HG02938 (cell line): ENCODE data around the gene BAIAP2.
"Not testable (repeated sequence)": the region's sequence is repeated elsewhere in the genome, so short reads cannot be mapped to it uniquely, and the experiment has no call there.

ENCODE experiments used
- ATAC-seq: cut with Tn5 transposase; IDR thresholded peaks from one replicate; pipeline ENCODE4 v1.9.1; 2021; ENCODE audit warnings: mild to moderate bottlenecking, moderate library complexity; ENCODE audit not compliant: unreplicated experiment

Gene BAIAP2

DNA sequence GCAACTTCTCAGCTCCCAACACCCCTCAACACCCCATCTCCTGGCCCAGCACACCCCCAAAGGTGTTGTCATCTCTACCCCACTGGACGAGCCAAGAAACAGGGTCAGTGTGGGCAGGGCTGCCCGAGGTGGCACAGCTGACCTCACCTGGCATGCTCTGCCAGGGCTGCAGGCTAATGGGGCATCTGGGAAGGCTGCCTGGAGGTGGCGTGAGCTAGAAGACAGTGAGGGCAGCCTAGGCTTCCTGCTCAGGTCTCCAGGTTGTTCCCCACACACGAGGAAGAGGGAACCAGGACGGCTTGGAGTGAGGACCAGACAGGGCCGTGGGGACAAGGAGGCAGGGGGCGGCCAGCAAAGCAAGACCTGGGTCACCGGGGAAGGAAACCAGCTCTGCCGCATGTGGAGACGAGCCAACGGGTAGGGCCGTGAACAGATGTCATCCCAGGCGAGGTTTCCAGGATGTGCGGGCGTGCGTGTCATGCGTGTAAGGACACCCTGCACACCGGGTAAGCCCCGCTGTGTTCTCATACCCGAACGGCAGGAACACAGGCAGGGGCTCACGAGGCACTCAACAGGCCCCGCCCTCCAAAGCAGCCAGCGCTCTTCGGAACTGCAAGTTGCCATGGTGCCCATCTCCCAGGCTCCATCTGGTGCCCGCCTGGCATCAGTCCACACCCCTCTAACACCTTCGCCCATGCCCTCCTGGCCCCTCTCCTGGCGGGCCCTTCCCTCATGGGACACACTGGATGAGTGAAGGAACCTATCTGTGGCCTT lies 100.7 kb downstream of the BAIAP2 start:
- no peak for ATAC-seq

- ATAC-seq: no peak
Measured at GRCh38 chr17:81136366-81136765, 101.4 kb downstream of the BAIAP2 start.

GRCh38 chr17:81137248-81137647 lies 102.3 kb downstream of the BAIAP2 start:
- no peak for ATAC-seq

DNA sequence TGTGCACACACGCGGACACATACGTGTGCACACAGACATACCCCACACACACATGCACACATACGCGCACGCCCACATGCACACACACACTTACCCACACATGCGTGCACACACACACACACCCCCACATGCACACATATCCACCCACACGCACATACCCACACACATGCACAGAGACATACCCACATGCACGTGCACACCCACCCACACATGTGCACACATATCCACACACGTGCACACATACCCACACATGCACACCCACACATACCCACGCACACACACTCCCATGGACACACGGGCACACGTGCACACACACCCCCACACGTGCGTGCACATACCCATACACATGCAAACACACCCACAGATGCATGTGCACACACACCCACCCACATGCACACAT lies 103.1 kb downstream of the BAIAP2 start:
- no peak for ATAC-seq

DNA sequence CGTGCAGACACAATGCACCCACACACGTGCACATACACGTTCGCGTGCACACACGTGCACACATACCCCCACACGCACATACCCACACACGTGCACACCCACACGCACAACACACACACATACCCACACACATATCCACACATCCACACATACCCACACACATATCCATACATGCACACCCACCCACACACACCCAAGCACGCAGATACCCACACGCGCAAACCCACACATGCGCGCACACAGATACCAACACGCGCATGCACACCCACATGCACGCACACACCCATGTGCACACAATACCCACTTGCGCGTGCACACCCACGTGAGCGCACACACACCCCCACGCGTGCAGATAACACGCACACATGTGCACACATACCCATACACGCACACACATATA lies 103.5 kb downstream of the BAIAP2 start:
- no peak for ATAC-seq

DNA sequence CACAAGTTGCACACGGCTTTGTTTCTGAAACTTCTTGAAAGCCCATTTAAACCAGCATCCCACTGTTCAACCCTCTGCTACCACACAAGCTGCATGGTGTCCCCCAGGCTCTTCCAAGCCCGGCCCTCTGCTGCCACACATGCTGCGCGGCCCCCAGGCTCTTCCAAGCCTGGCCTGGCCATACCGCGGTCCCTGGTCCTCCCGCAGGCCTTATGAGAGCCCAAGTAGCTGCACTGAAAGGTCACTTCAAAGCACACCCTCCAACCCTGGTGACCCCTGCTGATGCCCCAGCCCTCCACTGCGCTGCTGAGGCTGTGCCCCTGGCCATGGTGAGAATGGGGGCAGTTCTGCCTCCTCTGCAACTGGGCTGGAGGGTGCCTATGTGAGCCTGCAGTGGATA lies 104.5 kb downstream of the BAIAP2 start:
- ATAC-seq: no peak

DNA sequence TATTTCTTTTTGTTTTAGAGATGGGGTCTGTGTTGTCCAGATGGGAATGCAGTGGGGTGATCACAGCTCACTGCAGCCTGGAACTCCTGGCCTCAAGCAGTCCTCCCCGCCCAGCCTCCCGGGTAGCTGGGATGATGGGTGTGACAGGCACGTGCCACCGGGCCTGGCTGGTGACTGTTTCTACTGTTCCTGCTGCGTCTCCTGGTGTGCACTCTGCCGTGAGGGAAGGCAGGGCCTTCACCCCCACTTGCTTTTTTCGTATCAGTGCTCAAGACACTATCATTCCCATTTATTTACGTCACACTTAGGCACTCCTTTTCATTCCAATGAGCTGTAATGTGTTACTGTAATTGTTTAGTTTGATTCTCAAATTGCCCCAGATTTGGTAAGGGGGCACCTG lies 105.1 kb downstream of the BAIAP2 start:
- ATAC-seq: no peak

DNA sequence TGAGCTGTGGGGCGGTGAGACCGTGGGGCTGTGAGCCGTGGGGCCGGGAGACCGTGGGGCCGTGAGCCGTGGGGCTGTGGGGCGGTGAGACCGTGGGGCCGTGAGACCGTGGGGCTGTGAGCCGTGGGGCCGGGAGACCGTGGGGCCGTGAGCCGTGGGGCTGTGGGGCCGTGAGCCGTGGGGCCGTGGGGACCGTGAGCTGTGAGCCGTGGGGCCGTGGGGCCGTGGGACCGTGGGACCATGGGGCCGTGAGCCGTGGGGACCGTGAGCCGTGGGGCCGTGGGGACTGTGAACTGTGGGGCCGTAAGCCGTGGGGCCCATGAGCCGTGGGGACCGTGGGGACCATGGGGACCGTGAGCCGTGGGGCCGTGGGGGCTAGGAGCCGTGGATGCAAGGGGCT lies 105.7 kb downstream of the BAIAP2 start:
- no peak for ATAC-seq

GRCh38 chr17:81142301-81143199 lies 107.6 kb downstream of the BAIAP2 start:
- no peak for ATAC-seq

- no peak for ATAC-seq
Measured at GRCh38 chr17:81143200-81143527, 108.2 kb downstream of the BAIAP2 start.

DNA sequence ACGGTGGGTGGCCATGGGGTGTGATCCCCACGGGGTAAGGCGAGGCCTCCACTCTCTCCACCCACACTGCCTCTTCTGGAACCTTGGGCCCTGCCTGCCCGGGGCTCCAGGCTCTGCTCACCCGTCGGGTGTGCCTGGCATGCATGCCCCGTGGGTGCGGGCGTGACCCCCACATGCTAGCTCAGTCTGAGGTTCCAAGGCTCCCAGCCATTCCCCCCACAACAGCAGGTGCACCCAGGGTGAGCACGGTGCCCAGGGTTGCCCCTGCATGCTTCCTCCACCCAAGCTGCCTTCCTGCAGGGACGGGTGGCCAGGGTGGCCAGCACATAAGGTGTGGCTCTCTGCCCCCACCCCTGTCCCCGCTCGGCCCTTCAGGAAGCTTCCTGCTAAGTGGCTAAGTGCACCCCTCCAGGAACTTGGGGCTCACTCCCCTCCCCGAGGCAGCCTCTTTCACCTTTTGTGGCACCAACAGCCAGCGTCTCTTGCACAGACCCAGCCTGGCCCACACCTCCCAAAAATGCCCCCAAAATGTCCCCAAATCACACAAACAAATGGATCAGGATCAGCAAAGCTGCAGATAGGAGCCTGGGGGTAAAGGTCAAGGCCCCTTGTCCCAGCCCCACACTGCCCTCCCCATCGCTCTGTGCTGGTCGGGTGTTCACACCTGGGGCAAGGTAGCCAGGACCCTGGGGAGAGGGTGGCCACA lies 108.9 kb downstream of the BAIAP2 start:
- no peak for ATAC-seq

DNA sequence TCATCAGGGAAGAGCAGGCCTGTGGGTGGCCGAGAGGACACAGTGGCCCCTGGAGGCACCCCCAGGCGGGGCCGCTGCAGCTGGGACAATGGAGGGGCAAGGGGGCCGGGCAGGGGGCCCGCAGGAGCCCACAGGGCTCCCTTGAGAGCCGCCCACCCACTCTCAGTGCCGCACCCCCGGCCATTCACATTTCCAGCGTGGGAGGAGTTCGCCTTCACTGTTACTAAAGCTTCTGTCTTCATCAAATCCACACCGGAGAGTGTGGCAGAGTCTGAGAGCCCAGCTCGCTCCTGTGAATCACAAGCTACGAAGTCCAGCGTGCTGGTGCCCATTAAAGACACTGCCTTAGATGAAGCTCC lies 109.5 kb downstream of the BAIAP2 start:
- ATAC-seq: no peak

DNA sequence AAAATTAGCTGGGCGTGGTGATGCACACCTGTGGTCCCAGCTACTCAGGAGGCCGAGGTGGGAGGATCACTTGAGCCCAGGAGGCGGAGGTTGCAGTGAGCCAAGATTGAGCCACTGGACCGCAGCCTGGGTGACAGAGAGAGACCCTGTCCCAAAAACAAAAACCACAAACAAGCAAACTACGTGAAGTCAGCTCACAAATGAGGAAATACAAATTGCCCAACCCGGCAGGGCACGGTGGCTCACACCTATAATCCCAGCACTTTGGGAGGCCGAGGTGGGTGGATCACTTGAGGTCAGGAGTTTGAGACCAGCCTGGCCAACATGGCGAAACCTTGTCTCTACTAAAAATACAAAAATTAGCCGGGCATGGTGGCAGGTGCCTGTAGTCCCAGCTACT lies 111.3 kb downstream of the BAIAP2 start:
- ATAC-seq: not testable (repeated sequence)

DNA sequence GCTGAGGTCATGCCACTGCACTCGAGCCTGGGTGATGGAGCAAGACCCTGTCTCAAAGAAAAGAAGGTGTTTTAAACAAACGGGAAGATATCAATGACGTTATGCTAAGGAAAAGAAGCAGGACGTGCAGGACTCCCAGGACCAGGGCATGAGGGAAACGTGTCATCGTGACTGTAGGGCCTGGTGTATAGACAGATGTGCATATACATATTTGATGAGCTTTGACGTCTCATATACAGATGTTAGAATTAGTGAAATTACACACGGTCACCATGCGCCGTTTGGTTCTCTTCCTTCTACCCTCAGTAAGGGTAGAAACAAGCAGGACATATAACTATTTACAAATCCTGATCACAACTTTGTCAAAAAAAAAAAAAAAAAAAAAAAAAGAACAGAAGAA lies 112.8 kb downstream of the BAIAP2 start:
- no peak for ATAC-seq

- ATAC-seq: no peak
Measured at GRCh38 chr17:81148571-81148970, 113.6 kb downstream of the BAIAP2 start.

- ATAC-seq: no peak
Measured at GRCh38 chr17:81148986-81149533, 114.1 kb downstream of the BAIAP2 start.

GRCh38 chr17:81150377-81151077 lies 115.6 kb downstream of the BAIAP2 start:
- no peak for ATAC-seq

DNA sequence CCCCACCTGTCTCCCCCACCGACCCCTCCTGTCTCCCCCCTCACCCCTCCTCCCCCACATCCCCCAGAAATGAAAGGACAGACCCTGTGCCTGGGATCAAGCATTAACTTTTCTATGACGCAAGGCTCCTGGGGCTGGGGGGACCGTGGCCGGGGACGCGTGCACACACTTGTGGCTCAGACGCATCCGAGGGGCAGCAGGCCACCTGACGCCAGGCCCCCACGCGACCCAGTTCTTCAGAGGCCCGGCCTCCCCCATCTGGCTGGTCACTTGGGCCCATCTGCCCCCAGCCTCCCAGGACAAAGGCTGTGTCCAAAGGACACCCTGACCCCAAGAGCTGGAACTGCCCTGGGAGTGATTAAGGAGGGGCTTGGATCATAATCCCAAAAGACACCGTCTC lies 116.3 kb downstream of the BAIAP2 start:
- ATAC-seq: no peak

GRCh38 chr17:81152288-81152828 lies 117.4 kb downstream of the BAIAP2 start:
- no peak for ATAC-seq

DNA sequence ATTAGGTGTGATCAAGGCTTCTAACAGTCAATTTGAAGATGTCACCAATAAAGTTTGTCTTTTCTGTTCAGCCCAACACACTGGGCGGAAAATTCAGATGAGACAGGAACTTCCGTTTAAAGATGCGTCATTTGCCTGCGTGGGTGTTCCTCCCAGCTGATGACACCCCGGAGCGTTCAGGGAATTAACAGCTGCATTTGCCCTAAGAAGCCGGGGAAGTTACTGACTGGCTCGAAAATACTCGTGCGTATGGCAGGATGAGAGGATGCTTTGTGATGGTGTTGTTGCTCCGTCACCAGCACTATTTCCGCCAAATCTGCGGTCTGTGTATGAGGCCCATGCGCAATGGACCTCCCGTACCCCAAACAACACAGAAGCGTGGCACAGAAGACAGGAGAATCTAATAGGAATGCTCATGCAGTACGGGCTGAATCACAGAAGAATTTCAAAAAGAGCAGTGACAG lies 118.4 kb downstream of the BAIAP2 start:
- ATAC-seq: no peak
